DND-41 (cell line): ENCODE data around the gene NBL1.
A peak's percentile ranks its signal among the peaks of the same experiment; 100 is the strongest.

Experiments
- ATAC-seq: fragments of 200-7000 bp; cut with Tn5 transposase; 3 replicates; pipeline ENCODE4 v1.9.1; 2021; ENCODE audit warnings: low read depth; ENCODE audit not compliant: insufficient read depth
- DNase-seq: peaks from one replicate; pipeline ENCODE4 v3.0.0-alpha.2; 2020
- H2AFZ ChIP-seq: 2 replicates; pipeline ENCODE4 v1.6.0; 2012; ENCODE audit warnings: low read depth, low read length
- H3K27ac ChIP-seq: 2 replicates; pipeline ENCODE4 v1.5.1; 2012; ENCODE audit warnings: low read length, inconsistent platforms
- H3K27me3 ChIP-seq: fragments of 200-600 bp; sonication (generic); 2 replicates; pipeline ENCODE4 v1.6.0; 2012; ENCODE audit warnings: low read length, mild to moderate bottlenecking, inconsistent platforms; ENCODE audit not compliant: insufficient read depth, poor library complexity
- H3K36me3 ChIP-seq: 2 replicates; pipeline ENCODE4 v1.5.1; 2012; ENCODE audit warnings: low read length, inconsistent platforms; ENCODE audit not compliant: insufficient read depth
- H3K4me1 ChIP-seq: 2 replicates; pipeline ENCODE4 v1.5.1; 2012; ENCODE audit warnings: mild to moderate bottlenecking, low read length; ENCODE audit not compliant: insufficient read depth
- H3K4me2 ChIP-seq: 2 replicates; pipeline ENCODE4 v1.6.0; 2012; ENCODE audit warnings: mild to moderate bottlenecking, moderate library complexity, low read length, inconsistent platforms; ENCODE audit not compliant: insufficient read depth
- H3K4me3 ChIP-seq, 2 experiments: fragments of 200-600 bp in 1 of 2; shearing (Covaris generic) in 1 of 2; 2 replicates each; pipeline ENCODE4 v1.5.1; 2012 to 2016; ENCODE audit warnings: inconsistent platforms in 2 of 2, low read length in 2 of 2, mild to moderate bottlenecking in 2 of 2, low read depth in 1 of 2, moderate library complexity in 1 of 2
- H3K79me2 ChIP-seq: 2 replicates; pipeline ENCODE4 v1.6.0; 2012; ENCODE audit warnings: low read length, inconsistent platforms; ENCODE audit not compliant: insufficient read depth
- H3K9ac ChIP-seq: 2 replicates; pipeline ENCODE4 v1.6.0; 2012; ENCODE audit warnings: low read depth, mild to moderate bottlenecking, inconsistent platforms, low read length, moderate library complexity
- H3K9me3 ChIP-seq: 2 replicates; pipeline ENCODE4 v1.5.1; 2012; ENCODE audit warnings: low read length, moderate library complexity, mild to moderate bottlenecking, inconsistent platforms; ENCODE audit not compliant: insufficient read depth, severe bottlenecking
- H4K20me1 ChIP-seq: 2 replicates; pipeline ENCODE4 v1.6.0; 2012; ENCODE audit warnings: low read length; ENCODE audit not compliant: insufficient read depth
- EZH2 ChIP-seq: IDR thresholded peaks from 3 replicates; pipeline ENCODE4 v1.6.1; 2012; ENCODE audit warnings: borderline replicate concordance, low read depth, mild to moderate bottlenecking, moderate library complexity, low read length, inconsistent platforms; ENCODE audit not compliant: severe bottlenecking
- TF ChIP-seq, protein P1 (sequence below): IDR thresholded peaks from 2 replicates; pipeline ENCODE4 v1.5.1; 2012; ENCODE audit warnings: borderline replicate concordance, low read length, moderate library complexity, mild to moderate bottlenecking; ENCODE audit not compliant: poor library complexity, severe bottlenecking; ENCODE audit errors: extremely low read depth

NBL1 gene

DNA sequence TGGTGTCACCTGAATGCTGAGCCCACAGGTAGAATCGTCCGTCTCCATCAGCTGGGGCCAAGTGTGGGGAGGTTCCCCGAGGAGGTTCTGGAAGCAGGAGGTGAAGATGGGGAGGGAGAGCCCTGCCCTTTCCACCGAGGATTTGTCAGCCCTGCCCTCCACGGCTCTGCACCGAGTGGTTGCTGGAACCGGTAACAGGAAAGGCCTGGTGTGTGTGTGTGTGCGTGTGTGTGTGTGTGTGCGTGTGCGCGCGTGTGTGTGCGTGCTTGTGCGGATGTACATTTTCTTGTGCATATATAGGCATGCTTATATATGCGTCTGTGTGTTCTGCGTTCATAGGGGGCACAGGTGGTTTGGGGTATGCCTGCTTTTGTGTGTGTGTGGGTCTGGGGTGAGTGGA lies 3.5 kb downstream of the NBL1 start:
- Histone ChIP-seq H3K9ac (no peak overlapping the region), H3K27ac (no peak overlapping the region), H3K27me3 (no peaks in the 10 kb centered on the region), H3K9me3 (no peaks in the 10 kb centered on the region), H3K36me3 (no peaks in the 10 kb centered on the region), H3K79me2 (no peaks in the 10 kb centered on the region), H4K20me1 (no peaks in the 10 kb centered on the region; the same call in 1 of the 2 replicates), H2AFZ (no peak overlapping the region), H3K4me2 (no peak overlapping the region), H3K4me1 (no peaks in the 10 kb centered on the region), H3K4me3 (no peak overlapping the region)
- no peak for ATAC-seq
- TF ChIP-seq EZH2, result no peak
- TF ChIP-seq, protein P1, sequence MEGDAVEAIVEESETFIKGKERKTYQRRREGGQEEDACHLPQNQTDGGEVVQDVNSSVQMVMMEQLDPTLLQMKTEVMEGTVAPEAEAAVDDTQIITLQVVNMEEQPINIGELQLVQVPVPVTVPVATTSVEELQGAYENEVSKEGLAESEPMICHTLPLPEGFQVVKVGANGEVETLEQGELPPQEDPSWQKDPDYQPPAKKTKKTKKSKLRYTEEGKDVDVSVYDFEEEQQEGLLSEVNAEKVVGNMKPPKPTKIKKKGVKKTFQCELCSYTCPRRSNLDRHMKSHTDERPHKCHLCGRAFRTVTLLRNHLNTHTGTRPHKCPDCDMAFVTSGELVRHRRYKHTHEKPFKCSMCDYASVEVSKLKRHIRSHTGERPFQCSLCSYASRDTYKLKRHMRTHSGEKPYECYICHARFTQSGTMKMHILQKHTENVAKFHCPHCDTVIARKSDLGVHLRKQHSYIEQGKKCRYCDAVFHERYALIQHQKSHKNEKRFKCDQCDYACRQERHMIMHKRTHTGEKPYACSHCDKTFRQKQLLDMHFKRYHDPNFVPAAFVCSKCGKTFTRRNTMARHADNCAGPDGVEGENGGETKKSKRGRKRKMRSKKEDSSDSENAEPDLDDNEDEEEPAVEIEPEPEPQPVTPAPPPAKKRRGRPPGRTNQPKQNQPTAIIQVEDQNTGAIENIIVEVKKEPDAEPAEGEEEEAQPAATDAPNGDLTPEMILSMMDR, result no peak
- DNase-seq, result no peak

DNA sequence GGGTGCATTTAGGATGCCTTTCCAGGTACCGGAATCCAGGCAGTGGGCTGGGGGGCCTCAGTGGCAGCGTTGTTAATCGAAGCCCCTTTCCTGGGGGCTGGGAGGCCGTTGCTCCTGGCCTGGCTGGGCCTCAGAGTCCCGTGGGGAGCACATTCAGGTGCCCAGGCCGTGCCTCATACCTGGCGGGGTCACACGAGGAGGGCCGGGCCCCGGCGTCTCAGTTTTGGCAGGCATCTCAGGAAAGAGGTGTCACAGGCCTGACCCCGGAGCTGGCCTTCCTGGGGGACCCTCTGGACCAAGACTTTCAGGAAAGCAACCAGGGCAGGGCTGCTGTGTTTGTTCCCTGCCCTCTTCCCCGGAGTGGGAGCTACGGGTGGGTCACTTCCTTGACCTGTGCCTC lies 4.1 kb downstream of the NBL1 start:
- Histone ChIP-seq H3K36me3 (no peaks in the 10 kb centered on the region), H3K9me3 (no peaks in the 10 kb centered on the region), H4K20me1 (no peaks in the 10 kb centered on the region; the same call in 1 of the 2 replicates), H2AFZ (no peak overlapping the region), H3K9ac (no peak overlapping the region), H3K4me3 (no peak overlapping the region), H3K4me1 (no peaks in the 10 kb centered on the region), H3K4me2 (no peak overlapping the region), H3K27ac (no peak overlapping the region), H3K79me2 (no peaks in the 10 kb centered on the region), H3K27me3 (no peaks in the 10 kb centered on the region)
- TF ChIP-seq, protein P1, result no peak
- no peak for TF ChIP-seq EZH2
- no peak for ATAC-seq
- no peak for DNase-seq

DNA sequence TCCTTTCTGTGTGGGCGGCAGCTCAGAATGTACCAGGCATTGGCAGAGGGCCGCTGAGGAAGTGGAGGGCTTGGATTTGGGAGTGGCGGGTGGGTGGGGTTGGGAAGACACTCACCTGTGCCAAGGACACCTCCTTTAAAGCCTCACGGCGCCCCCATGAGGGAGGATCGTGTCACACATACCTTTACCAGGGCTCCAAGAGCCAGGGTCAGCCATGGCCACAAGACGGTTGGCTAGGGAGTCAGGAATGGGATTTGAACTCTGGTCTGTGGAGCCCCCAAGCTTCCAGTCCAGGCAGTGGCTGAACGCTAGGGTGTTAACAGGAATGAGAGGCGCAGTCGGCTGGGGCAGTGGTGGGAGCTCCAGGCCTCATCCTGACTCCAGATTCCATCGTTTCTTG lies 4.6 kb downstream of the NBL1 start:
- ATAC-seq (no peak), DNase-seq (no peak)
- Histone ChIP-seq H3K36me3 (no peaks in the 10 kb centered on the region), H2AFZ (no peak overlapping the region), H3K9ac (no peak overlapping the region), H3K4me2 (no peak overlapping the region), H3K4me1 (peaks cover 4% of the 10 kb centered on the region), H3K27ac (no peak overlapping the region), H3K9me3 (no peaks in the 10 kb centered on the region), H3K79me2 (no peaks in the 10 kb centered on the region), H3K27me3 (no peaks in the 10 kb centered on the region), H4K20me1 (no peaks in the 10 kb centered on the region), H3K4me3 (no peak overlapping the region)
- no peak for TF ChIP-seq EZH2
- TF ChIP-seq, protein P1, result peak; percentile 6

DNA sequence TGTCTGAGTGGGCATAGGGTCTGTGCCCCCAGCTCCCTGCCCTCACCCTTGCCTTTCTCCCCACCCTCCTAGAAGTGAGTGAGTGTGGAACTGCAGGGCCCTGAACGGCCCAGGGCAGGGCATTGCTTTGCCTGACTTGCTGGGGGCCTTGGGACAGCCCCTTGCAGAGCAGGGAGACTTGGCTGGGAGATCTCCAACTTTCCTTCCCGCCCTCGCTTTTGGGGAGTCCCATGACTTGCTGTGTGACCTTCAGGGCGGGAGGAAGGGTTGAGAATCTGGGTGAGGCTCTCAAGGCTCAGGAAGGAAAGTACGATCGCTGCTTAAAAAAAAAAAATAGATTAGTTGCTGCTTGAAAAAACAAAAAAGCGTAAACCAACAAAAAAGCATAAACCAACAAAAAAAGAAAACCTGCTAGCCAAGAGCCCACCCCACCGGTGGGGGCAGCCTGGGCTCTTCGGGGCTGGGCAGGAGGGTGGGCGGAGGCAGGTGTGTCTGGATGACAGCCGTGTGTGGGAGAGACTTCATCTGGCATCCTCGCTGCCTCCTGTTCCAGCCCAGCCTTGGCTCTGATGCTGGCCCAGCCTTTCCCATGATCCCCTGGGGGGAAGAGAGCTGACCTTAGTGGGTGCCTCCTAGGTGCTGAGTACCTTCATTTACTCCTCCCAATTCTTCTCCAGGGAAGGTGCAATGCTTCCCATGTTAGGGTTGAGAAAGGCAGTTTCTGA lies 6.5 kb downstream of the NBL1 start:
- Histone ChIP-seq H3K4me3 (no peak overlapping the region), H2AFZ (no peak overlapping the region), H3K27me3 (no peaks in the 10 kb centered on the region), H3K36me3 (no peaks in the 10 kb centered on the region), H3K9ac (no peak overlapping the region), H4K20me1 (no peaks in the 10 kb centered on the region), H3K9me3 (no peaks in the 10 kb centered on the region), H3K4me1 (peaks cover 7% of the 10 kb centered on the region), H3K4me2 (no peak overlapping the region), H3K27ac (no peak overlapping the region), H3K79me2 (no peaks in the 10 kb centered on the region)
- ATAC-seq (no peak), DNase-seq (no peak)
- TF ChIP-seq EZH2, result no peak
- TF ChIP-seq, protein P1, result no peak
